HepG2 (cell line): Measurements from ENCODE around the gene LGALS4. TPM values are rescaled to one million over a fixed set of nuclear protein-coding genes. Genes with fewer than 3 reads are reported as not detected.

ENCODE experiments used
- ATAC-seq: fragments of 200-7000 bp; cut with Tn5 transposase; 3 replicates; pipeline ENCODE4 v1.9.1; 2020; ENCODE audit warnings: mild to moderate bottlenecking, moderate library complexity
- BruUV-seq: library from RNA; stranded (reverse); fragments of 400-500 nt; replicated peaks from 2 replicates; lab custom pipeline; 2021; lab: Mats Ljungman, UMichigan
- CTCF ChIA-PET: fragments of 300-600 bp; formaldehyde crosslinking; extraction: SDS; loops from one replicate; lab custom pipeline; 2021; ENCODE audit warnings: low total read pairs, inconsistent platforms, low intra/inter-chr PET ratio; lab: Yijun Ruan, JAX
- POLR2A ChIA-PET: fragments of 350-600 bp; sonication (Branson Sonifier 250); formaldehyde crosslinking; loops from one replicate; lab custom pipeline; 2020; ENCODE audit warnings: antibody characterized with exemption, inconsistent platforms; lab: Yijun Ruan, JAX
- DNase-seq: peaks from one replicate; pipeline ENCODE4 v3.0.0-alpha.2; 2015; ENCODE audit warnings: low spot score
- FAIRE-seq: peaks from 3 replicates; lab custom pipeline; 2011; peaks lifted over from hg19 to GRCh38; lab: Jason Lieb, UNC
- H2AFZ ChIP-seq: one replicate; pipeline ENCODE4 v1.6.1; 2011; ENCODE audit warnings: low read length, inconsistent platforms
- H3K27ac ChIP-seq: fragments of 300-600 bp; 3 replicates; pipeline ENCODE4 v1.8.0; 2011; ENCODE audit warnings: mixed run types, mild to moderate bottlenecking, mixed read lengths, low read length, inconsistent platforms; ENCODE audit not compliant: insufficient read depth; ENCODE audit errors: extremely low read length
- H3K27me3 ChIP-seq, 2 experiments: fragments of 200-600 bp in 1 of 2; 2 replicates in 1 of 2; 3 replicates in 1 of 2; pipeline versions ENCODE4 v1.6.0 to v1.8.0; 2011; ENCODE audit warnings: low read length in 2 of 2, mild to moderate bottlenecking in 2 of 2, moderate library complexity in 2 of 2, inconsistent platforms in 1 of 2; ENCODE audit not compliant: insufficient read depth in 2 of 2, control insufficient read depth in 1 of 2
- H3K36me3 ChIP-seq, 2 experiments: fragments of 200-600 bp in 1 of 2; replicated peaks in 1 of 2; 2 replicates in 1 of 2; 3 replicates in 1 of 2; pipeline versions ENCODE4 v1.5.1 to v1.8.0; 2011; ENCODE audit warnings: low read length in 2 of 2, inconsistent platforms in 1 of 2; ENCODE audit not compliant: insufficient read depth in 2 of 2, control insufficient read depth in 1 of 2
- H3K4me1 ChIP-seq: 2 replicates; pipeline ENCODE4 v1.5.1; 2012; ENCODE audit warnings: low read length, inconsistent platforms; ENCODE audit not compliant: insufficient read depth
- H3K4me2 ChIP-seq: 2 replicates; pipeline ENCODE4 v1.6.0; 2011; ENCODE audit warnings: low read depth, low read length, inconsistent platforms
- H3K4me3 ChIP-seq, 3 experiments: fragments of 200-600 bp in 1 of 3; sonication (generic), shearing (Covaris generic) in 1 of 3; replicated peaks in 1 of 3; 2 replicates each; pipeline ENCODE4 v1.5.1; 2011 to 2016; ENCODE audit warnings: low read length in 3 of 3, inconsistent platforms in 2 of 3, low read depth in 2 of 3, mild to moderate bottlenecking in 2 of 3, control low read depth in 1 of 3, mixed read lengths in 1 of 3; ENCODE audit not compliant: insufficient read depth in 1 of 3
- H3K79me2 ChIP-seq: one replicate; pipeline ENCODE4 v1.6.1; 2011; ENCODE audit warnings: low read length, inconsistent platforms; ENCODE audit not compliant: insufficient read depth
- H3K9ac ChIP-seq: 2 replicates; pipeline ENCODE4 v1.6.0; 2011; ENCODE audit warnings: mild to moderate bottlenecking, low read depth, low read length, inconsistent platforms; ENCODE audit not compliant: insufficient read depth
- H3K9me3 ChIP-seq: 2 replicates; pipeline ENCODE4 v1.5.1; 2012; ENCODE audit warnings: mild to moderate bottlenecking, low read length
- H4K20me1 ChIP-seq: 2 replicates; pipeline ENCODE4 v1.6.0; 2011; ENCODE audit warnings: inconsistent platforms, mild to moderate bottlenecking, low read length, moderate library complexity; ENCODE audit not compliant: insufficient read depth
- CBX2 ChIP-seq, 2 experiments: fragments of 200-600 bp in 1 of 2; sonication (generic); formaldehyde crosslinking in 1 of 2; IDR thresholded peaks; 2 replicates each; pipeline versions ENCODE4 v1.7.0 to v1.8.1; 2018 to 2022; ENCODE audit warnings: low read depth in 2 of 2, low read length in 1 of 2, mild to moderate bottlenecking in 1 of 2, missing genetic modification reagents in 1 of 2
- FOXP1 ChIP-seq, 2 experiments: fragments of 450-650 bp in 1 of 2; IDR thresholded peaks; 2 replicates each; pipeline ENCODE4 v1.6.1; 2017 to 2018; ENCODE audit warnings: antibody characterized with exemption in 1 of 2
- ISX ChIP-seq: sonication (generic); formaldehyde crosslinking; conservative IDR thresholded peaks from 2 replicates; pipeline ENCODE4 v1.5.0; 2020; ENCODE audit warnings: missing genetic modification reagents
- KDM6A ChIP-seq: IDR thresholded peaks from 2 replicates; pipeline ENCODE4 v1.6.1; 2016; ENCODE audit warnings: low read depth
- KMT2A ChIP-seq: sonication (generic); formaldehyde crosslinking; IDR thresholded peaks from 2 replicates; pipeline ENCODE4 v1.4.0; 2020; ENCODE audit warnings: missing genetic modification reagents
- MEIS1 ChIP-seq: sonication (generic); formaldehyde crosslinking; IDR thresholded peaks from 2 replicates; pipeline ENCODE4 v1.9.0; 2021; ENCODE audit warnings: mild to moderate bottlenecking, missing genetic modification reagents, moderate library complexity, borderline replicate concordance
- MLLT10 ChIP-seq: sonication (generic); formaldehyde crosslinking; IDR thresholded peaks from 2 replicates; pipeline ENCODE4 v1.4.0; 2020; ENCODE audit warnings: missing genetic modification reagents
- NBN ChIP-seq: fragments of 450-650 bp; conservative IDR thresholded peaks from 2 replicates; pipeline ENCODE4 v1.6.1; 2017
- NFYC ChIP-seq: IDR thresholded peaks from 2 replicates; pipeline ENCODE4 v1.6.1; 2016; ENCODE audit warnings: missing genetic modification reagents, missing compliant biosample characterization
- PHF5A ChIP-seq: IDR thresholded peaks from one replicate; pipeline ENCODE4 v1.6.1; 2018; ENCODE audit warnings: low read depth, missing genetic modification reagents; ENCODE audit not compliant: unreplicated experiment
- SNAI1 ChIP-seq: sonication (generic); formaldehyde crosslinking; IDR thresholded peaks from 2 replicates; pipeline ENCODE4 v1.5.0; 2020; ENCODE audit warnings: mild to moderate bottlenecking, missing genetic modification reagents, borderline replicate concordance
- SP1 ChIP-seq, 2 experiments: fragments of 450-650 bp in 1 of 2; sonication (generic) in 1 of 2; formaldehyde crosslinking in 1 of 2; IDR thresholded peaks; 2 replicates each; pipeline versions ENCODE4 v1.4.0 to v1.6.1; 2016 to 2020; ENCODE audit warnings: missing genetic modification reagents in 1 of 2
- ZBTB14 ChIP-seq: sonication (generic); formaldehyde crosslinking; IDR thresholded peaks from 2 replicates; pipeline ENCODE4 v1.4.0; 2020; ENCODE audit warnings: missing genetic modification reagents
- ZBTB25 ChIP-seq: IDR thresholded peaks from 2 replicates; pipeline ENCODE4 v1.6.1; 2018; ENCODE audit warnings: missing genetic modification reagents
- ZNF160 ChIP-seq: sonication (generic); formaldehyde crosslinking; IDR thresholded peaks from 2 replicates; pipeline ENCODE4 v1.8.0; 2022; ENCODE audit warnings: mild to moderate bottlenecking, inconsistent platforms, missing genetic modification reagents
- ZNF256 ChIP-seq: sonication (generic); formaldehyde crosslinking; conservative IDR thresholded peaks from 2 replicates; pipeline ENCODE4 v1.4.0; 2020; ENCODE audit warnings: missing genetic modification reagents
- ZNF275 ChIP-seq: sonication (generic); formaldehyde crosslinking; IDR thresholded peaks from 2 replicates; pipeline ENCODE4 v1.8.0; 2022; ENCODE audit warnings: missing genetic modification reagents, mild to moderate bottlenecking, inconsistent platforms, borderline replicate concordance
- ZNF362 ChIP-seq: sonication (generic); formaldehyde crosslinking; IDR thresholded peaks from 2 replicates; pipeline ENCODE4 v1.4.0; 2020; ENCODE audit warnings: missing genetic modification reagents, mild to moderate bottlenecking, borderline replicate concordance
- ZNF432 ChIP-seq: sonication (generic); formaldehyde crosslinking; IDR thresholded peaks from 2 replicates; pipeline ENCODE4 v1.5.0; 2020; ENCODE audit warnings: missing genetic modification reagents, mild to moderate bottlenecking, borderline replicate concordance
- ZNF780A ChIP-seq: sonication (generic); formaldehyde crosslinking; IDR thresholded peaks from 2 replicates; pipeline ENCODE4 v1.8.0; 2022; ENCODE audit warnings: mild to moderate bottlenecking, missing genetic modification reagents, moderate library complexity
- ZNF891 ChIP-seq: sonication (generic); formaldehyde crosslinking; IDR thresholded peaks from 2 replicates; pipeline ENCODE4 v1.5.0; 2020; ENCODE audit warnings: mild to moderate bottlenecking, missing genetic modification reagents
- WGBS: methylation state at CpG from one replicate; pipeline ENCODE4 v1.1.6; 2017; ENCODE audit warnings: low lambda C conversion rate; 5-methylcytosine and 5-hydroxymethylcytosine counted together
- in situ Hi-C: cut with HindIII; loops from 2 replicates; pipeline ENCODE4 v1.10.0; 2017; ENCODE audit warnings: low pct_unique_long_range_greater_than_20kb; ENCODE audit not compliant: extremely low pct_ligation_motif_present
- intact Hi-C: fragments of 100-400 bp; cut with micrococcal nuclease; formaldehyde crosslinking; loops from one replicate; pipeline ENCODE4 v1.10.0; 2022; ENCODE audit not compliant: unreplicated experiment
- polyA plus RNA-seq, 8 experiments: library from polyadenylated mRNA; depleted of rRNA in 3 of 8; stranded (reverse) in 7 of 8; unstranded in 1 of 8; fragments of >200 nt; fragmentation: Illumina TruSeq in 4 of 8; extraction: Trizol in 4 of 8; gene quantifications; 2 replicates each; pipeline versions ENCODE4 v1.2.1 to v1.2.3, GENCODE V29; 2011 to 2016; ENCODE audit warnings: low read depth in 4 of 8, missing spikeins in 1 of 8, mixed read lengths in 1 of 8; ENCODE audit not compliant: insufficient read depth in 1 of 8
- total RNA-seq, 5 experiments: library from RNA; depleted of rRNA; stranded (reverse); fragments of >200 nt; fragmentation: Illumina TruSeq; extraction: Trizol; gene quantifications; 2 replicates each; pipeline ENCODE4 v1.2.3, GENCODE V29; 2016; ENCODE audit warnings: low read depth in 1 of 5

Gene LGALS4
- total and polyA plus RNA-seq, 2 of the 13 experiments (the other 11 are each of a cell fraction or from before 2014, with no cell fraction given): 0.24 to 0.71 TPM

- BruUV-seq: no TSS peak
- Histone ChIP-seq H3K9ac (peak within 1 kb of the TSS; percentile 92), H2AFZ (no peak within 1 kb of the TSS), H3K27ac (peak within 1 kb of the TSS; percentile 96), H3K4me1 (peaks cover 64% of the 10 kb centered on the region), H3K4me3 (peak within 1 kb of the TSS; percentile 67 to 87 (median 72)), H3K9me3 (no peaks in the 10 kb centered on the region), H3K4me2 (peak within 1 kb of the TSS; percentile 95), H3K36me3 (peaks cover 19 to 29% of the 10 kb centered on the region in 2 experiments), H4K20me1 (peaks cover 36% of the 10 kb centered on the region), H3K79me2 (peaks cover 48% of the 10 kb centered on the region), H3K27me3 (no peaks in the 10 kb centered on the region; a peak in 1 of 5 replicates)
- no peak for FAIRE-seq
- POLR2A ChIA-PET: interaction anchor here (0.7 to 9.1 kb wide), 18 partner anchors 8 to 231 kb away, joined by 3 to 148 read pairs (median 6); partner anchors contain the start of genes ACTN4, ECH1, EIF3K and NFKBIB
- 0% methylated on average over 26 of the region's 50 CpGs for WGBS
- in situ Hi-C loops: no loop called here
- DNase-seq: peak; percentile 100
- ATAC-seq: peak; percentile 75
- CTCF ChIA-PET: no interaction called here
- intact Hi-C loops: loop anchor here (2.0 kb wide), 2 partner anchors 19 to 49 kb away; partner anchors contain the start of genes ECH1, NFKBIB and SIRT2
- TF ChIP-seq ZNF160 (CRISPR knock-in tag) (no peak), NFYC (CRISPR knock-in tag) (peak; percentile 93), MEIS1 (no peak), ZBTB14 (no peak), ZNF275 (CRISPR knock-in tag) (no peak), NBN (no peak), PHF5A (peak; percentile 83), SNAI1 (CRISPR knock-in tag) (no peak), ZNF780A (CRISPR knock-in tag) (no peak), CBX2 (IDR thresholded peaks at IDR 0.05; ENCODE audit: low read depth, low read length) (no peak), CBX2 (CRISPR knock-in tag; IDR thresholded peaks at IDR 0.05; ENCODE audit: low read depth) (no peak), ZNF432 (CRISPR knock-in tag) (no peak), MLLT10 (CRISPR knock-in tag) (no peak), ZBTB25 (CRISPR knock-in tag) (no peak), SP1 (IDR thresholded peaks at IDR 0.05) (peak; percentile 3), SP1 (CRISPR knock-in tag; IDR thresholded peaks at IDR 0.05) (peak; percentile 96), KDM6A (CRISPR knock-in tag) (no peak; the same call in 1 of the 2 replicates), ZNF256 (CRISPR knock-in tag) (no peak), ZNF362 (no peak), FOXP1 (IDR thresholded peaks at IDR 0.05) (no peak), FOXP1 (CRISPR knock-in tag; IDR thresholded peaks at IDR 0.05) (no peak), ISX (CRISPR knock-in tag) (no peak), ZNF891 (no peak), KMT2A (no peak)
Measured at GRCh38 chr19:38849860-38850435, 37.2 kb upstream of the LGALS4 start, which contains the start of gene HNRNPL. HNRNPL (minus strand) TSS chr19:38849986; CDS start chr19:38849966, 20 bp downstream.
